ENCODE results near the gene PLEKHG2. TPM values are rescaled to one million over a fixed set of nuclear protein-coding genes. Genes with fewer than 3 reads are reported as not detected.

The PLEKHG2 gene, protein sequence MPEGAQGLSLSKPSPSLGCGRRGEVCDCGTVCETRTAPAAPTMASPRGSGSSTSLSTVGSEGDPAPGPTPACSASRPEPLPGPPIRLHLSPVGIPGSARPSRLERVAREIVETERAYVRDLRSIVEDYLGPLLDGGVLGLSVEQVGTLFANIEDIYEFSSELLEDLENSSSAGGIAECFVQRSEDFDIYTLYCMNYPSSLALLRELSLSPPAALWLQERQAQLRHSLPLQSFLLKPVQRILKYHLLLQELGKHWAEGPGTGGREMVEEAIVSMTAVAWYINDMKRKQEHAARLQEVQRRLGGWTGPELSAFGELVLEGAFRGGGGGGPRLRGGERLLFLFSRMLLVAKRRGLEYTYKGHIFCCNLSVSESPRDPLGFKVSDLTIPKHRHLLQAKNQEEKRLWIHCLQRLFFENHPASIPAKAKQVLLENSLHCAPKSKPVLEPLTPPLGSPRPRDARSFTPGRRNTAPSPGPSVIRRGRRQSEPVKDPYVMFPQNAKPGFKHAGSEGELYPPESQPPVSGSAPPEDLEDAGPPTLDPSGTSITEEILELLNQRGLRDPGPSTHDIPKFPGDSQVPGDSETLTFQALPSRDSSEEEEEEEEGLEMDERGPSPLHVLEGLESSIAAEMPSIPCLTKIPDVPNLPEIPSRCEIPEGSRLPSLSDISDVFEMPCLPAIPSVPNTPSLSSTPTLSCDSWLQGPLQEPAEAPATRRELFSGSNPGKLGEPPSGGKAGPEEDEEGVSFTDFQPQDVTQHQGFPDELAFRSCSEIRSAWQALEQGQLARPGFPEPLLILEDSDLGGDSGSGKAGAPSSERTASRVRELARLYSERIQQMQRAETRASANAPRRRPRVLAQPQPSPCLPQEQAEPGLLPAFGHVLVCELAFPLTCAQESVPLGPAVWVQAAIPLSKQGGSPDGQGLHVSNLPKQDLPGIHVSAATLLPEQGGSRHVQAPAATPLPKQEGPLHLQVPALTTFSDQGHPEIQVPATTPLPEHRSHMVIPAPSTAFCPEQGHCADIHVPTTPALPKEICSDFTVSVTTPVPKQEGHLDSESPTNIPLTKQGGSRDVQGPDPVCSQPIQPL (N-terminal part only)
- 10 to 100 TPM; 74.4 to 77.9 TPM for total RNA-seq

DNA sequence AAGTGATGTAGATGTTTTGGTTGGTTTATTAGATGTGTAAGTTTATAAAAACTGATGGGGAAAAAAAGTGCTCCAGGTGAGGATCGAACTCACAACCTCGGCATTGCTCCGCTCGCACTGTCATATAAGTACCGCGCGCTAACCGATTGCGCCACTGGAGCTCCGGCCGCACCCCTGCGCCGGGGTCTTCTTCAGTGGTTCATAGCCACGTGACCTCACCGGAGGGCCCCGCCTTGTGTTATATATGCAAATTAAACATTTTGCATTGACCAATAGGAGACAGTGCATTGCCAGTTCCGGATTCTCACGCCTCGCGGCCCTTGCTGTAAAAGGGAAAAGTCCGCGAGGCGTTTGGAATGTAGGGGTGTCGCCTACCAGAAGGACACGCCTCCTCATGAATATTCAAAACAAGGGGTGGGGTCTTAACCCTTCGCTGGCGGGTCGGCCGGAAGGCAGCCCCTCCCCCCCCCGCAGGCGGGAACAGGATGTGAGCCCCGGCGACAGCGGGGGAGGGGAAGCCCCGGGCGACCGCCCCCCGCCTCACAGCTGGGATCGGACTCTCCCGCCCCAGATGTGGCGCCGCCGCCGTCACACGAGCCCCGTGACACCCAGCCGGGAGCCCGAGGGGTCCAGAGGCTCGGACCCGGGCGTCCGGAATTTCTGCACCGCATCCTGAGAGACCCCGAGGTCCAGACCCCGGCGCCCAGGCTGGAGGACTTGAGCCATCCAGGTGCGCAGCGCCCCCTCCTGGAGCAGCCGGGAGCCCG is at the start of gene PLEKHG2:
PLEKHG2 (plus strand) TSS at position 570 of the 767 bp plus-strand sequence. CDS start 1,418 bp downstream, outside the sequence.
- H3K9me3 Mint-ChIP-seq, result no peaks in the 10 kb centered on the region
- ChIA-PET CTCF (interaction anchor here (0.6 to 2.3 kb wide), 24 partner anchors 9 to 1375 kb away, joined by 3 to 69 read pairs (median 4); partner anchors contain the start of genes GMFG, RPS16 and SAMD4B), POLR2A (interaction anchor here (0.5 to 1.7 kb wide), 3 partner anchors 14 to 80 kb away, joined by 4 to 8 read pairs (median 4); partner anchors contain the start of gene RPS16)
- H3K4me3 Mint-ChIP-seq, result peak within 1 kb of the TSS; percentile 88
- peaks cover 47% of the 10 kb centered on the region for H3K36me3 Mint-ChIP-seq (ENCODE audit: low read depth)
- H3K4me1 Mint-ChIP-seq, result peaks cover 38% of the 10 kb centered on the region
- H3K27ac Mint-ChIP-seq, result peak within 1 kb of the TSS; percentile 94
- DNase-seq, result peak; percentile 98
- peaks cover 1% of the 10 kb centered on the region for H3K27me3 Mint-ChIP-seq

DNA sequence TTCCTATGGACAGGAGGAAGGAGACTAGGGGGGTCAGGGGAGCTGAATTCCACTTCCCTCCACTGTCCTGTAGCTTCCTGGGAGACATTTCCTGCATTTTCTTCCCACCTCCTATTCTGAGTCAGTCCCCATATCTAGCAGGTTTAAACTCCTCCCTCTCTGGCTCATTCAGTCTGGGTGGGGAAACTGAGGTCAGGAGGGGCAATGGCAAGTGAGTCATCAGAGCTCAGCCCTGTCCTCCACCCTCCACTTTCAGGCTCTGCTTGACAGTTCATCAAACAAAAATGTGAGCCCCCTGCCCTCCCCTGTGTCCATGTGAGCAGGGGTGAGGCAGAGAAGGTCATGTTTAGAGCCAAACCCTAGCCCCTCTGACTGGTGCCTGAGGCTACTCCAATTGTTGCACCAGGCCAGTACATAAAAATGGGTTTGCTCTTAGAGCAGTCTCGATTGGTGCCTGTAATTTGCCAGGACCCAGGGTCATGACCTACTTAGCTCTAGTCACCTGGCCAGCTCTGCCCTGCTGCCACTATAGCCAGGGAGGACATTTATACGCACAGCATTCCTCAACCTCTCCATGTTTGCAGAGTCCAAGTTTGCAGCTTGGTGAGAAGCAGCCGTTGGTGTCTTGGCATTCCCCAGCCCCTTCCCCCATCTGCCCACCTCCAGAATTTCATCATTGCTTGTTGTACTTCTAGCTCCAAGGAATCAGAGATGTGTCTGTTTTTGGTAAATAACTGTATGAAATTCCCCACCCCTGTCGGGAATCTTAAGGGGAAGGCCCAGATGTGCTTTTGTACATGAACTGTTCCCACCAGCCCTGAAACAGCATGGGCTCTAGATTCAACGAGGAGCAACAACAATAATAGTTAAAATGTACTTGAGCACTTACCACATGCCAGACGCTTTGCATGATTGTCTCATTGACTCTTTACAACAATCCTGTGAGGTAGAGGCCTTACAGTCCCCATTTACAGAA is 49.5 kb upstream of the PLEKHG2 start:
- Mint-ChIP-seq H3K27ac (no peak overlapping the region), H3K9me3 (no peaks in the 10 kb centered on the region), H3K4me1 (no peaks in the 10 kb centered on the region), H3K27me3 (no peaks in the 10 kb centered on the region), H3K4me3 (no peak overlapping the region), H3K36me3 (ENCODE audit: low read depth) (peaks cover 19% of the 10 kb centered on the region)
- ChIA-PET POLR2A (interaction anchor here (0.6 kb wide), 1 partner anchor 26 kb away, joined by 4 read pairs; no protein-coding TSS in a partner anchor), CTCF (interaction anchor here (0.6 to 1.6 kb wide), 6 partner anchors 8 to 624 kb away, joined by 3 to 5 read pairs (median 3); no protein-coding TSS in a partner anchor)
- DNase-seq, result no peak

DNA sequence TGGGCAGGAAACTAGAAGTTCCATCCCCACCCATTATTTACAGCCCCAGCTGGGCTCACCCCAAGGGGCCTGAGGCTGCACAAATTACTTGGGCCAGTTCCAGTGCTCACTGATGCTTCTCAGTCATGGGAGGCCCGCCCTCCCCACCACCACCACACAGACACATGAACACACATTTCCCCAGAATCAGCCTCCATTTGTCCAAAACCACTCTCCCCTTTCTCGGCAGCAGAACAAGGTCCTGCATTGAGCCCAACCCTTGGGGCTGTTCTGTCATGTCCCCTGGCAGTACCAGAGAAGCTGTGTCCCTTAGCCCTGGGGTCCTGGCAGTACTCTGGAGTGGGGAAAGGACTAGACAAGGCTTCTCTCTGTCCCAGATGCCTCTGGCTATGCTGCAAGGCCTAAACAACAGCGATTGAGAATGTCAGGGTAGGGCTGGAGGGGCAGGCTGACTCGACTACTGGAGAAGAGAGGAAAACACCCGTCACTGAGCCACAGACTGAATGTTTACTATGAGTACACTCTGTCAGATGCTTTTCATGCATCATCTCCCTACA is 48.5 kb upstream of the PLEKHG2 start:
- H3K36me3 Mint-ChIP-seq (ENCODE audit: low read depth), result peaks cover 23% of the 10 kb centered on the region
- POLR2A ChIA-PET, result no interaction called here
- no peak for DNase-seq
- CTCF ChIA-PET, result interaction anchor here (0.6 kb wide), 1 partner anchor 625 kb away, joined by 3 read pairs; no protein-coding TSS in a partner anchor
- H3K27ac Mint-ChIP-seq, result no peak overlapping the region
- H3K9me3 Mint-ChIP-seq, result no peaks in the 10 kb centered on the region
- H3K4me3 Mint-ChIP-seq, result no peak overlapping the region
- no peaks in the 10 kb centered on the region for H3K27me3 Mint-ChIP-seq
- no peaks in the 10 kb centered on the region for H3K4me1 Mint-ChIP-seq

DNA sequence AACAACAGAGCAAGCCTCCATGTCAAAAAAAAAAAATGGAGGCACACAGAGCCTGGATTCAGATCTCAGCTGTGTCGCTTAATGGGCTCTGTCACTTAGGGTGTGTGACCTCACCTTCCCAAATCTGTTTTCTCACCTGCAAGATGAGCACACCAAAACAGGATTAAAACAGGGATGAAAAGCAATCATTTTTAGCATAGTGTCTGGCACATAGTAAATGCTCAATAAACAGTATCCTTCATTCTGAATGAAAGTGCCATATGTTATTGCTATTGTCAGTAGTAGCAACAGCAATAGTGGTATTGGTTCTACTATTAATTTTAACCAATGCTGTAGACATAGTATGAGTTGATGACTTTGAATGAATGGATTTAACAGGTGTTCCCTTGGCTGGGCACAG is 46.9 kb upstream of the PLEKHG2 start:
- Mint-ChIP-seq H3K4me1 (no peaks in the 10 kb centered on the region), H3K36me3 (ENCODE audit: low read depth) (peaks cover 24% of the 10 kb centered on the region), H3K9me3 (no peaks in the 10 kb centered on the region), H3K4me3 (no peak overlapping the region), H3K27me3 (no peaks in the 10 kb centered on the region), H3K27ac (no peak overlapping the region)
- ChIA-PET POLR2A (no interaction called here), CTCF (interaction anchor here (1.1 kb wide), 1 partner anchor 23 kb away, joined by 4 read pairs; the partner anchor contains the start of gene SAMD4B)
- DNase-seq, result no peak

DNA sequence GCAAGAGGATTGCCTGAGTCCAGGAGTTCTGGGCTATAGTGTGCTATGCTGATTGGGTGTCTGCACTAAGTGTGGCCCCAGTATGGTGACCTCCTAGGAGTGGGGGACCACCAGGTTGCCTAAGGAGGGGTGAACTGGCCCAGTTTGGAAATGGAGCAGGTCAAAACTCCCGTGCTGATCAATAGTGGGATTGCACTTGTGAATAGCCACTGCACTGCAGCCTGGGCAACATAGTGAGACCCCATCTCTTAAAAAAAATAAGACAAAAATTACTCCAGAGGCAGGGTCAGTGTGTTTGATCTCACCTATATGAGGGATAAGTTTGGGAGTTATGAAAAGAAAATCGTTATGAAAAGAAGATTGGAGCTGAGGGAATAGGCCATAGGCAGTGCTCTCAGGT is 43.3 kb upstream of the PLEKHG2 start:
- Mint-ChIP-seq H3K36me3 (ENCODE audit: low read depth) (peaks cover 34% of the 10 kb centered on the region), H3K9me3 (no peaks in the 10 kb centered on the region), H3K4me3 (no peak overlapping the region), H3K27ac (no peak overlapping the region), H3K27me3 (no peaks in the 10 kb centered on the region), H3K4me1 (no peaks in the 10 kb centered on the region)
- no peak for DNase-seq
- CTCF ChIA-PET, result interaction anchor here (0.7 to 1.5 kb wide), 2 partner anchors 14 to 22 kb away, joined by 3 read pairs; no protein-coding TSS in a partner anchor
- POLR2A ChIA-PET, result no interaction called here

DNA sequence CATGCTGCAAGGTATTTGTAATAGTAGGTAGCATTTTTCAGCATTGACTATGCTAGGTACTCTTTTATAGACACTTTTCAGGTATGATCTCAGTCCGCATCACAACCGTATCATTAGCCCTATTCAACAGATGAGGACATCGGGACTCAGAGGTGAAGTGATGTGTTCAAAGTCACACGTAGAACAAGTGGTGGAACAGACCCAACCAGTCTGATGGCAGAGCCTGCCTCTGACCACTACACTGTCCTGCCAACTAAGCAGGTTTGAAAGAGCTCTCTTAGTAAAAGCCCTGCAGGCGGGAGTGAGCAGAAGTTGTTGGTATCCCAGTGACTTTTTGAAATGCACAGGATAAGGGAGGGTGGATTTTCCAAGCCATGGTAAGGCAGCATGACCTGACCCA is 41.7 kb upstream of the PLEKHG2 start:
- POLR2A ChIA-PET, result no interaction called here
- H3K27ac Mint-ChIP-seq, result no peak overlapping the region

DNA sequence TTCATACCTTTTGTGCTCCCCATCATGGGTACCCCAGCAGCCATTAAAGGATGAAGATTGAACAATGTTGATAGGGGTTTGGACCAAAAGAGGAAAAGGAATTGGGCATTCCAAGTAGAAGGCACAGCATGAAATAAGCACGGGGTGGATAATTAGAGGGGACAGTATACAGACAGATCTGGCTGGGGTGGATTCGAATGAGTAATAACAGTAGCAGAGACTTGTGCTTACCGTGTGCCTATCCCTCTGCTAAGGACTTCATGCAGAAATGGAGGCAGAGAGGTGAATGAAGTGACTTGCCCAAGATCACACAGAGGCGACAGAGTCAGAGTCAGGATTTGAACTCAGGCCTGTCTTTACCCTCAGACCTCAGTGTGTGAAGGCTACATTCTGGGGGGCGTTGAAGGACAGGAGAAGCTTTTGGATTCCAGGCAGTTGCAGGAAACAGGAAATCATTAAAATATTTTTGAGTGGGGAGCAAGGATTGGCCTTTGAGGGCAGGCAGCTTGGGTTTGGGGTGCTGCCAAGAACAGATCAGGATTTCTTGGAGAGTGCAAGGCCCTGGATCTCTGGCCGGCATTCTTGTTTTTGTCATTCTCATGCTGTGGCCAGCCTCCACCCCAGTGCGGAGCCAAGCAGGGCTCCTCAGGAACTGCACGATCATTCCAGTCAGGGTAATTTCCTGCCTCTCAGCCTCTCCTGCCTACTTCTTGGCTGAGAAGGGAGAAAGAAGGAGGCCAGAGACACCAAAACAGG is 40.2 kb upstream of the PLEKHG2 start:
- Mint-ChIP-seq H3K9me3 (no peaks in the 10 kb centered on the region), H3K27ac (no peak overlapping the region), H3K36me3 (ENCODE audit: low read depth) (peaks cover 37% of the 10 kb centered on the region), H3K27me3 (no peaks in the 10 kb centered on the region), H3K4me1 (no peaks in the 10 kb centered on the region), H3K4me3 (no peak overlapping the region)
- CTCF ChIA-PET, result no interaction called here
- POLR2A ChIA-PET, result no interaction called here
- no peak for DNase-seq

More for the DNA sequence above, 41.7 kb upstream of the PLEKHG2 start:
- CTCF ChIA-PET, result interaction anchor here (0.6 to 1.5 kb wide), 6 partner anchors 8 to 1037 kb away, joined by 3 to 5 read pairs (median 4); partner anchors contain the start of gene SAMD4B
- Mint-ChIP-seq H3K36me3 (ENCODE audit: low read depth) (peaks cover 29% of the 10 kb centered on the region), H3K9me3 (no peaks in the 10 kb centered on the region), H3K27me3 (no peaks in the 10 kb centered on the region), H3K4me3 (no peak overlapping the region), H3K4me1 (no peaks in the 10 kb centered on the region)
- DNase-seq, result no peak

DNA sequence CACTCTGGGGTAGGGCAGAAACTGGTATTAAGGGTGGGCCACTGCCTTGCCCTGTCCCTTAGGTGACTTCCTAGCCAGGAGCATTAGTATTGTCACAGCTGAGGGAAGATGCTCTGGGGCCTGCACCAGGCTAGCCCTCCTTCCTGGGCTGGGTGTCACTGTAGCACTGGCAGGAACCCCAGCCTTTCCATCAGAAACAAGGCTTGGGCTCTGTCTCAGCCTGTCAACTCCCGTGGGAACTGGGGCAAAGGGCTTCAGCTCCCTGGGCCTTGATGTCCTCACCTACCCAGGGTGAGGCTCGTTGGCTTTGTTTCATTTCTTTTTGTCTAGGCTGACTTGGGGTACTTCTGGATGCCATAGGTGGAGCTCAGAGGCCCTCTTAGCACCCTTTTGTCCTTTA is 39.5 kb upstream of the PLEKHG2 start:
- no peak overlapping the region for H3K4me3 Mint-ChIP-seq
- POLR2A ChIA-PET, result no interaction called here
- no peaks in the 10 kb centered on the region for H3K4me1 Mint-ChIP-seq
- H3K27ac Mint-ChIP-seq, result no peak overlapping the region
- peaks cover 41% of the 10 kb centered on the region for H3K36me3 Mint-ChIP-seq (ENCODE audit: low read depth)
- no peak for DNase-seq
- CTCF ChIA-PET, result interaction anchor here (1.5 kb wide), 1 partner anchor 30 kb away, joined by 4 read pairs; the partner anchor contains the start of gene SAMD4B
- H3K9me3 Mint-ChIP-seq, result no peaks in the 10 kb centered on the region
- H3K27me3 Mint-ChIP-seq, result no peaks in the 10 kb centered on the region

DNA sequence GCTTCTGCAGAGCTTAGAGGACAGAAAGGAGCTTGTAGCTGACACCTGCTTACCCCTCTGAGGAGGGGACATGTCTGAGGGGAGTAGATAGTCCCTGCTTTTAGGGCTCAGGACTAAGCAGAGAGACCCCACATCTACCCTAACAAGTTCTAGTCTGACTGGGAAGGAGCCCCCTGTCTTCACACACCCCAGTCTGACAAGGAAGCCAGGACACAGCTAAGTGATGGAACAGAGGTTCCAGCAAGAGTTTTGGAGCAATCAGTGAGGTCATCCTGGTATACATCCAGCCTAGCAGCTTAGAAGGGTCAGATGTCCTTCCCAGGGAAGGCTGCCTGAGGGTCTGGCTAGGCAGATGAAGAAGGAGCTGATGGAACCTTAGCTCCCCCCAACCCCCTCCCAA is 36.5 kb upstream of the PLEKHG2 start:
- peaks cover 40% of the 10 kb centered on the region for H3K36me3 Mint-ChIP-seq (ENCODE audit: low read depth)
- H3K27me3 Mint-ChIP-seq, result no peaks in the 10 kb centered on the region
- H3K27ac Mint-ChIP-seq, result peak overlapping the region; percentile 20
- no peaks in the 10 kb centered on the region for H3K9me3 Mint-ChIP-seq
- H3K4me3 Mint-ChIP-seq, result no peak overlapping the region
- ChIA-PET CTCF (interaction anchor here (0.5 to 0.6 kb wide), 2 partner anchors 40 to 125 kb away, joined by 3 read pairs; no protein-coding TSS in a partner anchor), POLR2A (interaction anchor here (0.7 kb wide), 1 partner anchor 9 kb away, joined by 3 read pairs; no protein-coding TSS in a partner anchor)
- no peaks in the 10 kb centered on the region for H3K4me1 Mint-ChIP-seq
- DNase-seq, result no peak
